ENCODE data around the gene COCH. TPM values are rescaled to one million over a fixed set of nuclear protein-coding genes. Genes with fewer than 3 reads are reported as not detected.
"Not testable (repeated sequence)": the region's sequence is repeated elsewhere in the genome, so short reads cannot be mapped to it uniquely, and the experiment has no call there.

Gene COCH
- total RNA-seq, 1 experiment from 2014 or later = 43.5 TPM

- no peak for DNase-seq (ENCODE audit: low read depth)
Measured at GRCh38 chr14:30875788-30876053, 1.4 kb downstream of the COCH start.

- no peak for DNase-seq (ENCODE audit: low read depth)
Measured at GRCh38 chr14:30876692-30877091, 2.3 kb downstream of the COCH start.

GRCh38 chr14:30882431-30882830 is 8.1 kb downstream of the COCH start:
- DNase-seq (ENCODE audit: low read depth) = no peak

- no peak for DNase-seq (ENCODE audit: low read depth)
Measured at GRCh38 chr14:30883508-30884294, 9.3 kb downstream of the COCH start.

- DNase-seq (ENCODE audit: low read depth) = no peak
Measured at GRCh38 chr14:30884901-30885300, 10.5 kb downstream of the COCH start.

- DNase-seq (ENCODE audit: low read depth) = no peak
Measured at GRCh38 chr14:30885840-30886740, 11.7 kb downstream of the COCH start.

GRCh38 chr14:30888480-30889243 is 14.3 kb downstream of the COCH start:
- DNase-seq (ENCODE audit: low read depth) = no peak

GRCh38 chr14:30889244-30889594 is 14.9 kb downstream of the COCH start:
- DNase-seq (ENCODE audit: low read depth) = no peak

- DNase-seq (ENCODE audit: low read depth) = no peak
Measured at GRCh38 chr14:30893819-30894218, 19.5 kb downstream of the COCH start.

GRCh38 chr14:30894923-30895515 is 20.7 kb downstream of the COCH start:
- DNase-seq (ENCODE audit: low read depth) = no peak

GRCh38 chr14:30896435-30896834 is 22.1 kb downstream of the COCH start:
- DNase-seq (ENCODE audit: low read depth) = no peak

GRCh38 chr14:30897121-30897520 is 22.8 kb downstream of the COCH start:
- DNase-seq (ENCODE audit: low read depth) = not testable (repeated sequence)

- no peak for DNase-seq (ENCODE audit: low read depth)
Measured at GRCh38 chr14:30903285-30904124, 29.1 kb downstream of the COCH start.

- no peak for DNase-seq (ENCODE audit: low read depth)
Measured at GRCh38 chr14:30906752-30907658, 32.6 kb downstream of the COCH start.

- no peak for DNase-seq (ENCODE audit: low read depth)
Measured at GRCh38 chr14:30907659-30908057, 33.3 kb downstream of the COCH start.

- no peak for DNase-seq (ENCODE audit: low read depth)
Measured at GRCh38 chr14:30908826-30909225, 34.5 kb downstream of the COCH start.

- DNase-seq (ENCODE audit: low read depth) = no peak
Measured at GRCh38 chr14:30914812-30915211, 40.5 kb downstream of the COCH start.

- no peak for DNase-seq (ENCODE audit: low read depth)
Measured at GRCh38 chr14:30915596-30915995, 41.2 kb downstream of the COCH start.

- DNase-seq (ENCODE audit: low read depth) = no peak
Measured at GRCh38 chr14:30921305-30921704, 46.9 kb downstream of the COCH start.

- DNase-seq (ENCODE audit: low read depth) = no peak
Measured at GRCh38 chr14:30921788-30922187, 47.4 kb downstream of the COCH start.
